Measurements from ENCODE around the gene ONECUT3.

Gene ONECUT3

GRCh38 chr19:1742989-1743696 lies 10.2 kb upstream of the ONECUT3 start:
- no peak for DNase-seq

GRCh38 chr19:1744133-1744665 lies 9.1 kb upstream of the ONECUT3 start:
- DNase-seq: no peak

- no peak for DNase-seq
Observed at GRCh38 chr19:1744822-1745563, 8.3 kb upstream of the ONECUT3 start.

- DNase-seq: no peak
Observed at GRCh38 chr19:1745589-1746031, 7.7 kb upstream of the ONECUT3 start.

- DNase-seq: peak; percentile 24
Observed at GRCh38 chr19:1746401-1747284, 6.7 kb upstream of the ONECUT3 start.

GRCh38 chr19:1747285-1748114 lies 5.8 kb upstream of the ONECUT3 start:
- peak; percentile 32 for DNase-seq

GRCh38 chr19:1748115-1748872 lies 5.0 kb upstream of the ONECUT3 start:
- DNase-seq: peak; percentile 45

- DNase-seq: no peak
Observed at GRCh38 chr19:1748873-1749341, 4.4 kb upstream of the ONECUT3 start.

GRCh38 chr19:1749373-1750342 lies 3.6 kb upstream of the ONECUT3 start:
- no peak for DNase-seq

- DNase-seq: no peak
Observed at GRCh38 chr19:1750343-1751021, 2.8 kb upstream of the ONECUT3 start.

- DNase-seq: no peak
Observed at GRCh38 chr19:1751367-1752008, 1.8 kb upstream of the ONECUT3 start.

- DNase-seq: no peak
Observed at GRCh38 chr19:1752009-1752756, 1.1 kb upstream of the ONECUT3 start.

GRCh38 chr19:1754018-1754635 lies 821 bp downstream of the ONECUT3 start:
- no peak for DNase-seq

- peak; percentile 27 for DNase-seq
Observed at GRCh38 chr19:1754636-1755466, 1.5 kb downstream of the ONECUT3 start.

- no peak for DNase-seq
Observed at GRCh38 chr19:1755467-1756171, 2.3 kb downstream of the ONECUT3 start.

GRCh38 chr19:1756264-1756663 lies 3.0 kb downstream of the ONECUT3 start:
- peak; percentile 70 for DNase-seq
